ENCODE data around the gene NEGR1. TPM values are rescaled to one million over a fixed set of nuclear protein-coding genes. Genes with fewer than 3 reads are reported as not detected.

NEGR1 gene
- total RNA-seq, 4 donors from 2014 or later = 4.1 to 12.4 (median 10.2) TPM

GRCh38 chr1:71364236-71364635 lies 918.1 kb downstream of the NEGR1 start:
- intact Hi-C loops (cut with DNase I) = no loop called here
- Histone ChIP-seq H3K4me3 (replicated peaks in 1 of 3) (no peak overlapping the region), H3K27me3 (no peaks in the 10 kb centered on the region), H3K36me3 (no peaks in the 10 kb centered on the region), H3K27ac (no peak overlapping the region), H3K9me3 (no peaks in the 10 kb centered on the region), H3K4me1 (no peaks in the 10 kb centered on the region)
- 60 to 78% methylated on average over 2 of the region's 2 CpGs for WGBS, 2 donors
- TF ChIP-seq POLR2A (IDR thresholded peaks at IDR 0.05) = no peak
- no peak for TF ChIP-seq CTCF (IDR thresholded peaks at IDR 0.05)
- no peak for DNase-seq

- Histone ChIP-seq H3K4me1 (no peaks in the 10 kb centered on the region), H3K27me3 (no peaks in the 10 kb centered on the region), H3K4me3 (replicated peaks in 1 of 3) (no peak overlapping the region), H3K9me3 (no peaks in the 10 kb centered on the region), H3K36me3 (no peaks in the 10 kb centered on the region), H3K27ac (no peak overlapping the region)
- no peak for DNase-seq
- TF ChIP-seq CTCF (IDR thresholded peaks at IDR 0.05) (no peak), POLR2A (IDR thresholded peaks at IDR 0.05) (no peak)
- 78 to 88% methylated on average over 2 of the region's 2 CpGs for WGBS, 2 donors
- intact Hi-C loops (cut with DNase I) = no loop called here
Observed at GRCh38 chr1:71362691-71363090, 919.6 kb downstream of the NEGR1 start.

- TF ChIP-seq CTCF (IDR thresholded peaks at IDR 0.05) = no peak
- intact Hi-C loops (cut with DNase I) = no loop called here
- no peak for DNase-seq
- Histone ChIP-seq H3K27ac (no peak overlapping the region), H3K36me3 (no peaks in the 10 kb centered on the region), H3K9me3 (no peaks in the 10 kb centered on the region), H3K4me3 (replicated peaks in 1 of 3) (no peak overlapping the region), H3K27me3 (no peaks in the 10 kb centered on the region), H3K4me1 (no peaks in the 10 kb centered on the region)
- WGBS, 2 donors = 79 to 84% methylated on average over 2 of the region's 2 CpGs
Observed at GRCh38 chr1:71362076-71362475, 920.3 kb downstream of the NEGR1 start.

- DNase-seq = no peak
- H3K9me3 ChIP-seq = no peaks in the 10 kb centered on the region
- no peak for TF ChIP-seq CTCF (IDR thresholded peaks at IDR 0.05)
- TF ChIP-seq POLR2A (IDR thresholded peaks at IDR 0.05) = no peak
- WGBS, 2 donors = 51 to 73% methylated on average over 7 to 8 of the region's 9 CpGs
- no peaks in the 10 kb centered on the region for H3K27me3 ChIP-seq
- no peak overlapping the region for H3K4me3 ChIP-seq (replicated peaks in 1 of 3)
- intact Hi-C loops (cut with DNase I) = no loop called here
- no peak overlapping the region for H3K27ac ChIP-seq
- no peaks in the 10 kb centered on the region for H3K4me1 ChIP-seq
- H3K36me3 ChIP-seq = no peaks in the 10 kb centered on the region
Observed at GRCh38 chr1:71357708-71358107, 924.6 kb downstream of the NEGR1 start.

- intact Hi-C loops (cut with DNase I) = no loop called here
- Histone ChIP-seq H3K27me3 (no peaks in the 10 kb centered on the region), H3K4me3 (replicated peaks in 1 of 3) (no peak overlapping the region), H3K36me3 (no peaks in the 10 kb centered on the region), H3K4me1 (no peaks in the 10 kb centered on the region), H3K9me3 (no peaks in the 10 kb centered on the region), H3K27ac (no peak overlapping the region)
- TF ChIP-seq POLR2A (IDR thresholded peaks at IDR 0.05) (no peak), CTCF (IDR thresholded peaks at IDR 0.05) (no peak)
- WGBS, 2 donors = 67 to 74% methylated on average over 1 of the region's 1 CpG
- no peak for DNase-seq
Observed at GRCh38 chr1:71351438-71351837, 930.9 kb downstream of the NEGR1 start.

Measured in thyroid gland (tissue), 4 donors.